Measurements from ENCODE around the gene DLGAP1. TPM values are rescaled to one million over a fixed set of nuclear protein-coding genes. Genes with fewer than 3 reads are reported as not detected.

The DLGAP1 gene
- total and polyA plus RNA-seq, 2 of the 13 experiments (the other 11 are each of a cell fraction or from before 2014, with no cell fraction given) = 0.01 TPM; not detected in 1

DNA sequence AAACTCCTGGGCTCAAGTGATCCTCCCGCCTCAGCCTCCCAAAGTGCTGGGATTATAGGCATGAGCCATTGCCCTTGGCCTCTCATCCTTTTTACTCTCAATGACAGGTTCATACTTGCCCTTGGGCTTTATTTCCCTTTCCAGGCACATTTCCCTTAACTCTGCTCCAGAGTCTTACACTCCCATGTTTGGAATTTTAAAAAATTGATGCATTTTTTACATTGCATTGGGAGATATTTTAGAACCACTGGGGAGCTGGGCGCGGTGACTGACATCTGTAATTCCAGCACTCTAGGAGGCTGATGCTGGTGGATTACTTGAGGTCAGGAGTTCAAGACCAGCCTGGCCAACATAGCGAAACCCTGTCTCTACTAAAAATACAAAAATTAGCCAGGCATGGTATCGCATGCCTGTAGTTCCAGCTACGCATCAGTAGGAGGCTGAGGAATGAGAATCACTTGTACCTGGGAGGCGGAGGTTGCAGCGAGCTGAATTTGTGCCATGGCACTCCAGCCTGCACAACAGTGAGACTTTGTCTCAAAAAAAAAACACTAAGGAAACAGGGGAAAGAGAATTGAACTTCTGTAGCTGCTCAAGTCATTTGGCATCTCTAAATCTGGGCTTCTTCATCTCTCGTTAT is 986.9 kb downstream of the DLGAP1 start:
- no peak overlapping the region for H3K9ac ChIP-seq (ENCODE audit: insufficient read depth, low read depth, low read length)
- in situ Hi-C loops (cut with HindIII; ENCODE audit: extremely low pct_ligation_motif_present, low pct_unique_long_range_greater_than_20kb) = loop anchor here (25.0 kb wide), 1 partner anchor 406 kb away; no protein-coding TSS in a partner anchor
- H3K9me3 ChIP-seq (ENCODE audit: low read length) = no peaks in the 10 kb centered on the region
- no peak overlapping the region for H3K4me2 ChIP-seq (ENCODE audit: low read depth, low read length)
- intact Hi-C loops (cut with micrococcal nuclease; ENCODE audit: unreplicated experiment) = no loop called here
- BruUV-seq (replicated peaks) = no TSS peak
- ATAC-seq (no peak), DNase-seq (ENCODE audit: low spot score) (no peak), FAIRE-seq (no peak)
- peaks cover 24% of the 10 kb centered on the region for H3K4me1 ChIP-seq (ENCODE audit: insufficient read depth, low read length)
- no peaks in the 10 kb centered on the region for H3K27me3 ChIP-seq (ENCODE audit: control insufficient read depth in 1 of 2, insufficient read depth in 2 of 2, low read length in 2 of 2)
- WGBS (ENCODE audit: low lambda C conversion rate) = 93% methylated on average over 9 of the region's 9 CpGs
- no peak overlapping the region for H3K27ac ChIP-seq (ENCODE audit: extremely low read length, insufficient read depth, low read length)
- H3K4me3 ChIP-seq (replicated peaks in 1 of 3; ENCODE audit: insufficient read depth in 1 of 3, low read depth in 2 of 3, low read length in 3 of 3) = no peak overlapping the region
- no peaks in the 10 kb centered on the region for H3K79me2 ChIP-seq (ENCODE audit: insufficient read depth, low read length)
- H4K20me1 ChIP-seq (ENCODE audit: insufficient read depth, low read length) = no peaks in the 10 kb centered on the region
- TF ChIP-seq ZNF678 (CRISPR knock-in tag; IDR thresholded peaks at IDR 0.05) (no peak), ZNF446 (CRISPR knock-in tag; IDR thresholded peaks at IDR 0.05) (no peak), ZNF777 (CRISPR knock-in tag; IDR thresholded peaks at IDR 0.05) (no peak), ZNF441 (CRISPR knock-in tag; IDR thresholded peaks at IDR 0.05; ENCODE audit: borderline replicate concordance) (no peak), SOX5 (CRISPR knock-in tag; IDR thresholded peaks at IDR 0.05; ENCODE audit: borderline replicate concordance) (no peak), ZNF256 (CRISPR knock-in tag; conservative IDR thresholded peaks at IDR 0.05) (no peak), PBX3 (CRISPR knock-in tag; IDR thresholded peaks at IDR 0.05; ENCODE audit: borderline replicate concordance) (no peak)
- TF ChIP-seq, protein P1, sequence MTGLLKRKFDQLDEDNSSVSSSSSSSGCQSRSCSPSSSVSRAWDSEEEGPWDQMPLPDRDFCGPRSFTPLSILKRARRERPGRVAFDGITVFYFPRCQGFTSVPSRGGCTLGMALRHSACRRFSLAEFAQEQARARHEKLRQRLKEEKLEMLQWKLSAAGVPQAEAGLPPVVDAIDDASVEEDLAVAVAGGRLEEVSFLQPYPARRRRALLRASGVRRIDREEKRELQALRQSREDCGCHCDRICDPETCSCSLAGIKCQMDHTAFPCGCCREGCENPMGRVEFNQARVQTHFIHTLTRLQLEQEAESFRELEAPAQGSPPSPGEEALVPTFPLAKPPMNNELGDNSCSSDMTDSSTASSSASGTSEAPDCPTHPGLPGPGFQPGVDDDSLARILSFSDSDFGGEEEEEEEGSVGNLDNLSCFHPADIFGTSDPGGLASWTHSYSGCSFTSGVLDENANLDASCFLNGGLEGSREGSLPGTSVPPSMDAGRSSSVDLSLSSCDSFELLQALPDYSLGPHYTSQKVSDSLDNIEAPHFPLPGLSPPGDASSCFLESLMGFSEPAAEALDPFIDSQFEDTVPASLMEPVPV (CRISPR knock-in tag; IDR thresholded peaks at IDR 0.05) = no peak
- TF ChIP-seq, protein P2, sequence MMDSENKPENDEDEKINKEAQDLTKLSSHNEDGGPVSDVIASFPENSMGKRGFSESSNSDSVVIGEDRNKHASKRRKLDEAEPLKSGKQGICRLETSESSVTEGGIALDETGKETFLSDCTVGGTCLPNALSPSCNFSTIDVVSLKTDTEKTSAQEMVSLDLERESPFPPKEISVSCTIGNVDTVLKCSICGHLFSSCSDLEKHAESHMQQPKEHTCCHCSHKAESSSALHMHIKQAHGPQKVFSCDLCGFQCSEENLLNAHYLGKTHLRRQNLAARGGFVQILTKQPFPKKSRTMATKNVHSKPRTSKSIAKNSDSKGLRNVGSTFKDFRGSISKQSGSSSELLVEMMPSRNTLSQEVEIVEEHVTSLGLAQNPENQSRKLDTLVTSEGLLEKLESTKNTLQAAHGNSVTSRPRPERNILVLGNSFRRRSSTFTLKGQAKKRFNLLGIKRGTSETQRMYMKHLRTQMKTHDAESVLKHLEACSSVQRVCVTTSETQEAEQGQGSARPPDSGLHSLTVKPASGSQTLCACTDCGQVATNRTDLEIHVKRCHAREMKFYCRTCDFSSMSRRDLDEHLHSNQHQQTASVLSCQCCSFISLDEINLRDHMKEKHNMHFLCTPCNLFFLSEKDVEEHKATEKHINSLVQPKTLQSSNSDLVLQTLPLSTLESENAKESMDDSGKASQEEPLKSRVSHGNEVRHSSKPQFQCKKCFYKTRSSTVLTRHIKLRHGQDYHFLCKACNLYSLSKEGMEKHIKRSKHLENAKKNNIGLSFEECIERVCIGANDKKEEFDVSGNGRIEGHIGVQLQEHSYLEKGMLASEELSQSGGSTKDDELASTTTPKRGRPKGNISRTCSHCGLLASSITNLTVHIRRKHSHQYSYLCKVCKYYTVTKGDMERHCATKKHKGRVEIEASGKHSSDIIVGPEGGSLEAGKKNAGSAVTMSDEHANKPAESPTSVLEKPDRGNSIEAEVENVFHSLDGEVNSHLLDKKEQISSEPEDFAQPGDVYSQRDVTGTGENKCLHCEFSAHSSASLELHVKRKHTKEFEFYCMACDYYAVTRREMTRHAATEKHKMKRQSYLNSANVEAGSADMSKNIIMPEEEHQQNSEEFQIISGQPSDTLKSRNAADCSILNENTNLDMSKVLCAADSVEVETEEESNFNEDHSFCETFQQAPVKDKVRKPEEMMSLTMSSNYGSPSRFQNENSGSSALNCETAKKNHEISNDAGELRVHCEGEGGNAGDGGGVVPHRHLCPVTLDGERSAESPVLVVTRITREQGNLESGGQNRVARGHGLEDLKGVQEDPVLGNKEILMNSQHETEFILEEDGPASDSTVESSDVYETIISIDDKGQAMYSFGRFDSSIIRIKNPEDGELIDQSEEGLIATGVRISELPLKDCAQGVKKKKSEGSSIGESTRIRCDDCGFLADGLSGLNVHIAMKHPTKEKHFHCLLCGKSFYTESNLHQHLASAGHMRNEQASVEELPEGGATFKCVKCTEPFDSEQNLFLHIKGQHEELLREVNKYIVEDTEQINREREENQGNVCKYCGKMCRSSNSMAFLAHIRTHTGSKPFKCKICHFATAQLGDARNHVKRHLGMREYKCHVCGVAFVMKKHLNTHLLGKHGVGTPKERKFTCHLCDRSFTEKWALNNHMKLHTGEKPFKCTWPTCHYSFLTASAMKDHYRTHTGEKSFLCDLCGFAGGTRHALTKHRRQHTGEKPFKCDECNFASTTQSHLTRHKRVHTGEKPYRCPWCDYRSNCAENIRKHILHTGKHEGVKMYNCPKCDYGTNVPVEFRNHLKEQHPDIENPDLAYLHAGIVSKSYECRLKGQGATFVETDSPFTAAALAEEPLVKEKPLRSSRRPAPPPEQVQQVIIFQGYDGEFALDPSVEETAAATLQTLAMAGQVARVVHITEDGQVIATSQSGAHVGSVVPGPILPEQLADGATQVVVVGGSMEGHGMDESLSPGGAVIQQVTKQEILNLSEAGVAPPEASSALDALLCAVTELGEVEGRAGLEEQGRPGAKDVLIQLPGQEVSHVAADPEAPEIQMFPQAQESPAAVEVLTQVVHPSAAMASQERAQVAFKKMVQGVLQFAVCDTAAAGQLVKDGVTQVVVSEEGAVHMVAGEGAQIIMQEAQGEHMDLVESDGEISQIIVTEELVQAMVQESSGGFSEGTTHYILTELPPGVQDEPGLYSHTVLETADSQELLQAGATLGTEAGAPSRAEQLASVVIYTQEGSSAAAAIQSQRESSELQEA (CRISPR knock-in tag; IDR thresholded peaks at IDR 0.05; ENCODE audit: not compliant biosample characterization) = no peak
- TF ChIP-seq, protein P3, sequence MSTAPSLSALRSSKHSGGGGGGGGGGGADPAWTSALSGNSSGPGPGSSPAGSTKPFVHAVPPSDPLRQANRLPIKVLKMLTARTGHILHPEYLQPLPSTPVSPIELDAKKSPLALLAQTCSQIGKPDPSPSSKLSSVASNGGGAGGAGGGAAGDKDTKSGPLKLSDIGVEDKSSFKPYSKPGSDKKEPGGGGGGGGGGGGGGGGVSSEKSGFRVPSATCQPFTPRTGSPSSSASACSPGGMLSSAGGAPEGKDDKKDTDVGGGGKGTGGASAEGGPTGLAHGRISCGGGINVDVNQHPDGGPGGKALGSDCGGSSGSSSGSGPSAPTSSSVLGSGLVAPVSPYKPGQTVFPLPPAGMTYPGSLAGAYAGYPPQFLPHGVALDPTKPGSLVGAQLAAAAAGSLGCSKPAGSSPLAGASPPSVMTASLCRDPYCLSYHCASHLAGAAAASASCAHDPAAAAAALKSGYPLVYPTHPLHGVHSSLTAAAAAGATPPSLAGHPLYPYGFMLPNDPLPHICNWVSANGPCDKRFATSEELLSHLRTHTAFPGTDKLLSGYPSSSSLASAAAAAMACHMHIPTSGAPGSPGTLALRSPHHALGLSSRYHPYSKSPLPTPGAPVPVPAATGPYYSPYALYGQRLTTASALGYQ (CRISPR knock-in tag; IDR thresholded peaks at IDR 0.05) = no peak
- ChIA-PET CTCF (ENCODE audit: low intra/inter-chr PET ratio, low total read pairs) (no interaction called here), POLR2A (no interaction called here)
- no peak overlapping the region for H2AFZ ChIP-seq (ENCODE audit: low read length)
- H3K36me3 ChIP-seq (replicated peaks in 1 of 2; ENCODE audit: control insufficient read depth in 1 of 2, insufficient read depth in 2 of 2, low read length in 2 of 2) = no peaks in the 10 kb centered on the region

Measured in HepG2 (cell line).